AG04449 (cell line): Measurements from ENCODE around the gene PCNX4.

Experiments
- CTCF ChIA-PET: fragments of 350-600 bp; formaldehyde crosslinking; extraction: SDS; loops from one replicate; lab custom pipeline; 2021; ENCODE audit warnings: antibody characterized with exemption; lab: Yijun Ruan, JAX
- POLR2A ChIA-PET: fragments of 400-600, 350-600 bp; formaldehyde crosslinking; extraction: SDS; loops from one replicate; lab custom pipeline; 2020; ENCODE audit warnings: antibody characterized with exemption, inconsistent platforms; lab: Yijun Ruan, JAX
- DNase-seq: peaks from one replicate; pipeline ENCODE4 v3.0.0-alpha.2; 2010; ENCODE audit warnings: low read depth, low spot score
- H3K4me3 ChIP-seq: 2 replicates; pipeline ENCODE4 v1.5.1; 2011; ENCODE audit warnings: low read depth, mild to moderate bottlenecking, control low read depth, low read length
- CTCF ChIP-seq: IDR thresholded peaks from one replicate; pipeline ENCODE4 v1.5.1; 2011; ENCODE audit warnings: mild to moderate bottlenecking, moderate library complexity, low read length, control low read depth, inconsistent platforms; ENCODE audit not compliant: insufficient read depth; ENCODE audit errors: missing control alignments

The PCNX4 gene

GRCh38 chr14:60089221-60089620 lies 2.5 kb upstream of the PCNX4 start:
- no peak for DNase-seq
- TF ChIP-seq CTCF, result no peak
- POLR2A ChIA-PET, result no interaction called here
- CTCF ChIA-PET, result interaction anchor here (1.0 to 2.3 kb wide), 2 partner anchors 9 to 95 kb away, joined by 3 to 8 read pairs; no protein-coding TSS in a partner anchor
- H3K4me3 ChIP-seq, result no peak overlapping the region

GRCh38 chr14:60090864-60091519 lies 731 bp upstream of the PCNX4 start:
- CTCF ChIA-PET, result interaction anchor here (3.4 kb wide), 1 partner anchor 93 kb away, joined by 11 read pairs; no protein-coding TSS in a partner anchor
- peak overlapping the region; percentile 92 for H3K4me3 ChIP-seq
- DNase-seq, result no peak
- POLR2A ChIA-PET, result interaction anchor here (0.7 kb wide), 1 partner anchor 40 kb away, joined by 3 read pairs; no protein-coding TSS in a partner anchor
- no peak for TF ChIP-seq CTCF

- ChIA-PET POLR2A (interaction anchor here (1.0 to 1.5 kb wide), 3 partner anchors 24 to 73 kb away, joined by 4 to 5 read pairs (median 4); partner anchors contain the start of gene DHRS7), CTCF (interaction anchor here (0.9 to 3.4 kb wide), 2 partner anchors 12 to 91 kb away, joined by 4 to 11 read pairs; no protein-coding TSS in a partner anchor)
- H3K4me3 ChIP-seq, result peak overlapping the region; percentile 92
- TF ChIP-seq CTCF, result no peak
- DNase-seq, result no peak
These were observed 800 bp downstream of the PCNX4 start for GRCh38 chr14:60092526-60092920.

- TF ChIP-seq CTCF, result no peak
- CTCF ChIA-PET, result interaction anchor here (0.9 to 3.4 kb wide), 3 partner anchors 12 to 91 kb away, joined by 3 to 11 read pairs (median 4); no protein-coding TSS in a partner anchor
- POLR2A ChIA-PET, result interaction anchor here (1.5 kb wide), 1 partner anchor 59 kb away, joined by 4 read pairs; no protein-coding TSS in a partner anchor
- H3K4me3 ChIP-seq, result peak overlapping the region; percentile 92
- no peak for DNase-seq
These were observed 1.4 kb downstream of the PCNX4 start for GRCh38 chr14:60093080-60093479.

- ChIA-PET CTCF (interaction anchor here (1.2 to 3.4 kb wide), 2 partner anchors 72 to 90 kb away, joined by 3 to 11 read pairs; no protein-coding TSS in a partner anchor), POLR2A (no interaction called here)
- TF ChIP-seq CTCF, result no peak
- DNase-seq, result no peak
- peak overlapping the region; percentile 92 for H3K4me3 ChIP-seq
These were observed 1.9 kb downstream of the PCNX4 start for GRCh38 chr14:60093606-60094005.

GRCh38 chr14:60094306-60094897 lies 2.7 kb downstream of the PCNX4 start:
- peak overlapping the region; percentile 23 for H3K4me3 ChIP-seq
- CTCF ChIA-PET, result no interaction called here
- POLR2A ChIA-PET, result no interaction called here

More at GRCh38 chr14:60094306-60094897, 2.7 kb downstream of the PCNX4 start:
- no peak for TF ChIP-seq CTCF
- no peak for DNase-seq
